GM19099 (cell line): Measurements from ENCODE around the gene ATG101.

ENCODE experiments used
- POLR2A ChIP-seq: IDR thresholded peaks from 3 replicates; pipeline ENCODE4 v1.6.1; 2011; ENCODE audit warnings: low read depth; ENCODE audit not compliant: insufficient read length; ENCODE audit errors: extremely low read depth

The ATG101 gene

GRCh38 chr12:52035926-52036325 is 33.9 kb upstream of the ATG101 start:
- no peak for TF ChIP-seq POLR2A

- peak; percentile 47 for TF ChIP-seq POLR2A
These were observed 33.1 kb upstream of the ATG101 start for GRCh38 chr12:52036587-52037171.

- TF ChIP-seq POLR2A = no peak
These were observed 32.4 kb upstream of the ATG101 start for GRCh38 chr12:52037248-52037861.

GRCh38 chr12:52038447-52038846 is 31.3 kb upstream of the ATG101 start:
- no peak for TF ChIP-seq POLR2A

- TF ChIP-seq POLR2A = no peak
These were observed 28.7 kb upstream of the ATG101 start for GRCh38 chr12:52041035-52041434.

- TF ChIP-seq POLR2A = no peak
These were observed 28.1 kb upstream of the ATG101 start for GRCh38 chr12:52041695-52042123.

GRCh38 chr12:52042706-52043385 is 26.9 kb upstream of the ATG101 start:
- no peak for TF ChIP-seq POLR2A

- TF ChIP-seq POLR2A = no peak
These were observed 26.2 kb upstream of the ATG101 start for GRCh38 chr12:52043386-52044212.

- TF ChIP-seq POLR2A = no peak
These were observed 25.3 kb upstream of the ATG101 start for GRCh38 chr12:52044292-52044983.

GRCh38 chr12:52045794-52046199 is 24.0 kb upstream of the ATG101 start:
- no peak for TF ChIP-seq POLR2A

GRCh38 chr12:52046859-52047258 is 22.9 kb upstream of the ATG101 start:
- TF ChIP-seq POLR2A = no peak

GRCh38 chr12:52049286-52049685 is 20.5 kb upstream of the ATG101 start:
- no peak for TF ChIP-seq POLR2A

GRCh38 chr12:52049688-52050087 is 20.1 kb upstream of the ATG101 start:
- no peak for TF ChIP-seq POLR2A

- TF ChIP-seq POLR2A = no peak
These were observed 19.5 kb upstream of the ATG101 start for GRCh38 chr12:52050116-52050757.
